HG03439 (cell line): ENCODE results near the gene TMEM120B.

Source experiments
- ATAC-seq: cut with Tn5 transposase; IDR thresholded peaks from one replicate; pipeline ENCODE4 v1.9.1; 2021; ENCODE audit warnings: mild to moderate bottlenecking, moderate library complexity; ENCODE audit not compliant: unreplicated experiment

Gene TMEM120B

GRCh38 chr12:121812921-121813896, 100.7 kb downstream of the TMEM120B start:
- ATAC-seq: no peak

- no peak for ATAC-seq
Observed at GRCh38 chr12:121813951-121814350, 101.4 kb downstream of the TMEM120B start.

DNA sequence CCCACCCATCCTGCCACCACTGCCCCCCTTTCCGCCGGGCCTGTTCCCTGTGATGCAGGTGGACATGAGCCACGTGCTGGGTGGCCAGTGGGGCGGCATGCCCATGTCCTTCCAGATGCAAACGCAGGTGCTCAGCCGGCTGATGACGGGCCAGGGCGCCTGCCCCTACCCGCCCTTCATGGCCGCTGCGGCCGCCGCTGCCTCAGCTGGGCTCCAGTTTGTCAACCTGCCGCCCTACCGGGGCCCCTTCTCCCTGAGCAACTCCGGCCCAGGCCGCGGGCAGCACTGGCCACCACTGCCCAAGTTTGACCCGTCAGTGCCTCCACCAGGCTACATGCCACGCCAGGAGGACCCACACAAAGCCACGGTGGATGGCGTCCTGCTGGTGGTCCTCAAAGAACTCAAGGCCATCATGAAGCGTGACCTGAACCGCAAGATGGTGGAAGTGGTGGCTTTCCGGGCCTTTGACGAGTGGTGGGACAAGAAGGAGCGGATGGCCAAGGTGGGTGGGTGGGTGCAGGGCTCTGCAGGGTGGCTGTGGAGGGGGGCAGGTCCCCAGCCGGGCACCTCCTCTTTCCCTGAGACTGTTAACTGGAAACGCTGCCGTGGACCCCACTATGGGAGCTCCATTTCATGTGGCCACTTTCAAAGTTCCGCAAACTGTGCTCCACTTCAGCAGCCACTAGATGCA, 102.0 kb downstream of the TMEM120B start:
- ATAC-seq: no peak

- ATAC-seq: no peak
Observed at GRCh38 chr12:121815263-121815662, 102.7 kb downstream of the TMEM120B start.

DNA sequence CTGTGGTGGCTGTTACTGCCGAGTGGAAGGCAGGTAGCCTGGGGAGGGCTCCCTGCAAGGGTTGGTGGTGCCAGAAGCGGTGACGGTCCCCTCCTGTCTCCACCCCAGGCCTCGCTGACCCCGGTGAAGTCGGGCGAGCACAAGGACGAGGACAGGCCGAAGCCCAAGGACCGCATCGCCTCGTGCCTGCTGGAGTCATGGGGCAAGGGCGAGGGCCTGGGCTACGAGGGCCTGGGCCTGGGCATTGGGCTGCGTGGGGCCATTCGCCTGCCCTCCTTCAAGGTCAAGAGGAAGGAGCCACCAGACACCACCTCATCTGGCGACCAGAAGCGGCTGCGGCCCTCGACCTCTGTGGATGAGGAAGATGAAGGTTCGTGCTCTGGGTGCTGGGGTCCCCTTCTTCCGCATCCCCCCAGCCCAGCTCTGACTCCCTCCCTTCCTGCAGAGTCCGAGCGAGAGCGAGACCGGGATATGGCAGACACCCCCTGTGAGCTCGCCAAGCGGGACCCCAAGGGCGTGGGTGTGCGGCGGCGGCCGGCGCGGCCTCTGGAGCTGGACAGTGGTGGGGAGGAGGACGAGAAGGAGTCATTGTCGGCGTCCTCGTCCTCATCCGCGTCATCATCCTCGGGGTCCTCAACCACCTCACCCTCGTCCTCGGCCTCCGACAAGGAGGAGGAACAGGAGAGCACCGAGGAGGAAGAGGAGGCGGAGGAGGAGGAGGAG, 104.5 kb downstream of the TMEM120B start:
- no peak for ATAC-seq

DNA sequence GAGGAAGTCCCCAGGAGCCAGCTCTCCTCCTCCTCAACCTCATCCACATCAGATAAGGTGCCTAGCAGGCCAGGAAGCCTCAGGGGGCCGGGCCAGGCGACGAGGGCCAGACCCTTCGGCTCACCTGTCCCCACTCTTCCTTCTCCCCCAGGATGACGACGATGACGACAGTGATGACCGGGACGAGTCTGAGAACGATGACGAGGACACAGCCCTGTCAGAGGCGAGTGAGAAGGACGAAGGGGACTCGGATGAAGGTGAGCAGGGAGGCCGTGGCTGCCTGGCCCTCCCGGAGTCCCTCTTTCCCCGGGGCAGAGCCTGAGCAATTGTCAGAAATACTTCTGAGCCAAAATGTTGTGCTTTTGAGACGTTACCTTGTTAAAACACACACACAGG, 105.1 kb downstream of the TMEM120B start:
- no peak for ATAC-seq

DNA sequence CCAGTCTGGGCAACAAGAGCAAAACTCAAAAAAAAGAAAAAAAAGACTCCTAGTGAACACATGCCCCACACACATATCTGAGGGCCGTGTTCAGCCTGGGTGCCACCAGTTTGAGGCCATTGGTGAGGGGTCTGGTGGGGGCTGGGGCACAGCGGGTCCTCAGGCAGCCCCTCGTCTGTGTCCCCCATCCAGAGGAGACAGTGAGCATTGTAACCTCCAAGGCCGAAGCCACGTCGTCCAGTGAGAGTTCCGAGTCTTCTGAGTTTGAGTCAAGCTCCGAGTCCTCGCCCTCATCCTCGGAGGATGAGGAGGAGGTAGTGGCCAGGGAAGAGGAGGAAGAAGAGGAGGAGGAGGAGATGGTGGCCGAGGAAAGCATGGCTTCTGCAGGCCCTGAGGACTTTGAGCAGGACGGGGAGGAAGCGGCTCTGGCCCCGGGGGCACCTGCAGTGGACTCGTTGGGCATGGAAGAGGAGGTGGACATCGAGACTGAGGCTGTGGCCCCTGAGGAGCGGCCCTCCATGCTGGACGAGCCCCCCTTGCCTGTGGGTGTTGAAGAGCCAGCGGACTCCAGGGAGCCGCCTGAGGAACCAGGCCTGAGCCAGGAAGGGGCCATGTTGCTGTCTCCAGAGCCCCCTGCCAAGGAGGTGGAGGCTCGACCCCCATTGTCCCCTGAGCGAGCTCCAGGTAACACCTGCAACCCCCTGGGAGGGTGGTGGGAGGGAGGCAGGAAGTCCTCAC, 106.8 kb downstream of the TMEM120B start:
- ATAC-seq: no peak

DNA sequence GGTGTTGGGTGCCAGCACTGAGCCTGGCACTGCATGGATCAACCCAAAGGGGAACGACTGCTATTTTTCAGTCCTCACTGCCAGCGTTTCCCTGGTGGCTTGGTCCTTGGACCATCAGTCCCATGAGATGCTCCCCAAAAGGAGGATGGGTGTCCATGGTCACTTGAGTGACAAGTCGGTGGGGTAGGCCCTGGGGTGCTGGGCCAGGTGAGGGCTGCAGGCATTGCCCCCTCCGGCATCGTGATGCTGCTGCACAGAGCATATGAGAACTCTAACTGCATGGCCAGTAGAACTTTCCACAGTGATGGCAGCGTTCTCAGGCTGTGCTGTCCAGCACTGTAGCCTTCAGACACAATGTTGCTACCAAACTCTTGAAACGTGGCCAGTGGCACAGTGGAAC, 107.5 kb downstream of the TMEM120B start:
- ATAC-seq: no peak

- ATAC-seq: no peak
Observed at GRCh38 chr12:121822393-121823100, 110.0 kb downstream of the TMEM120B start.

DNA sequence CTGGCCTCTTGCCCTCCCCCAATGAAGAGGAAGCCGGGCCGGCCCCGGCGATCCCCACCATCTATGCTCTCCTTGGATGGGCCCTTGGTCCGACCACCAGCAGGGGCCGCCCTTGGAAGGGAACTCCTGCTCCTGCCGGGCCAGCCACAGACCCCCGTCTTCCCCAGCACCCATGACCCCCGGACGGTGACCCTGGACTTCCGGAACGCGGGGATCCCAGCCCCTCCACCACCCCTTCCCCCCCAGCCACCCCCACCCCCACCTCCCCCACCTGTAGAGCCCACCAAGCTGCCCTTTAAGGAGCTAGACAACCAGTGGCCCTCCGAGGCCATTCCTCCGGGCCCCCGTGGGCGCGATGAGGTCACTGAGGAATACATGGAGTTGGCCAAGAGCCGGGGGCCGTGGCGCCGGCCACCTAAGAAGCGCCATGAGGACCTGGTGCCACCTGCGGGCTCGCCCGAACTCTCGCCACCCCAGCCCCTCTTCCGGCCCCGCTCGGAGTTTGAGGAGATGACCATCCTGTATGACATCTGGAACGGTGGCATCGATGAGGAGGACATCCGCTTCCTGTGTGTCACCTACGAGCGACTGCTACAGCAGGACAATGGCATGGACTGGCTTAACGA, 110.7 kb downstream of the TMEM120B start:
- ATAC-seq: no peak

DNA sequence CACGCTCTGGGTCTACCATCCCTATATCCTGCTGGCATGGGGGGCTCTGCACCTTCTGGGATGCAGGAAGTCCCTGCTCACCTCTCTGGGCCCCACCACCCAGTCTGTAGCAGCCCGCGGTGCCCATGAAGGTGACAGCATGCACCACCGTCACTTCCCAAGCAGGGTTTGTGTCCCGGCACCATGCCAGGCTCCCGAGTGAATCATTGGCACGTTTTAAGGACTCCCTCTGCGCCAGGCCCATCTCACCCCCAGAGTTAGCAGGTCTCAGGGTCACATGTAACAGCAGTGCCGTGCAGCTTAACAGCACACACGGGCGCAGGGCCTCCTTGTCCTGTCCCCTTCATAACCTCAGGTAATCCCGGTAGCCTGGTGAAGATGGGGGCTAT, 111.2 kb downstream of the TMEM120B start:
- ATAC-seq: no peak

DNA sequence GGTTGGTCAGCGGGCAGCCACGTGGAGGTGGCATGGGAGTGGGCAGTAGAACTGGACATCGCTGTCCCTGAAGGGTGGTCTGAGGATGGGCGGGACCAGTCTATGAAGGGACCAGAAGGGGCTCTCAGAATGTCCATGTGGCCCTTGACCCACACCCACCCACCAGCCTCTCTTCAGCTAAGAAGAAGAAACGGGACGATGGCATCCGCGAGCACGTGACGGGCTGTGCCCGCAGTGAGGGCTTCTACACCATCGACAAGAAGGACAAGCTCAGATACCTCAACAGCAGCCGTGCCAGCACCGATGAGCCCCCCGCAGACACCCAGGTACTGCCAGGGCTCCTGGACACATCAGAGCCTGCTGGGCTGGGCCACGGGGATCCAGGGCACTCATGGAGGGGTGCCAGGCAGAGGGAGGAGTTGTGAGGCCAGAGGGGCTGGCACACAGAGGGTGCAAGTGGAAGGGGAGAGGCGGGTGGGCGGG, 112.5 kb downstream of the TMEM120B start:
- ATAC-seq: no peak

GRCh38 chr12:121826318-121827150, 114.0 kb downstream of the TMEM120B start:
- ATAC-seq: no peak

- no peak for ATAC-seq
Observed at GRCh38 chr12:121827351-121828099, 115.0 kb downstream of the TMEM120B start.

- ATAC-seq: no peak
Observed at GRCh38 chr12:121828306-121828705, 115.8 kb downstream of the TMEM120B start.

DNA sequence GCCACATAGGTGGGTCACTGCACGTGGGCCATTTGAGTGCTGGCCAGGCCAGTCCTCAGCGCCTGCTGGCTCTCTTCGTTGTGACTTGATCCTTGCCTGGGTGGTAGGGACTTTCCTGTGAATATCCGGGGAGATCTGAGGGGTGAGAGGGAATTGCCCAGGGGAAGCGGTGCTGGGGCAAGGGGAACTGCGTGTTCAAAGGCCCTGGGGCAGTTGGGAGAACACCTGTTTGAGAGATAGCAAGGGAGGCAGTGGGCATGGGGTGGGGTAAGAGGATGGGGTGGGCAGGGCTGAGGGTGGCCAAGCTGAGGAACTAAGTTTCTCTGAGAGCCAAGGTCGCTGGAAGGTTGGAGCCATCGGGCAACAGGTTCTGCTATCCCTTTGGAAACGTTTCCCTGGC, 116.3 kb downstream of the TMEM120B start:
- ATAC-seq: no peak

- ATAC-seq: no peak
Observed at GRCh38 chr12:121829250-121829918, 116.8 kb downstream of the TMEM120B start.
